ENCODE measurements around the gene GRHPR.

The GRHPR gene

GRCh38 chr9:37432020-37432419 is 9.5 kb downstream of the GRHPR start:
- H3K36me3 ChIP-seq (ENCODE audit: low read depth), result peaks cover 63% of the 10 kb centered on the region

GRCh38 chr9:37433867-37434371 is 11.4 kb downstream of the GRHPR start:
- no peak for ATAC-seq (ENCODE audit: low read depth)
- DNase-seq (ENCODE audit: low spot score), result no peak
- H3K36me3 ChIP-seq (ENCODE audit: low read depth), result peaks cover 71% of the 10 kb centered on the region
- H3K27me3 ChIP-seq (ENCODE audit: insufficient read depth, poor library complexity, severe bottlenecking), result no peaks in the 10 kb centered on the region
- no peaks in the 10 kb centered on the region for H3K4me1 ChIP-seq (ENCODE audit: insufficient read depth, poor library complexity, severe bottlenecking)
- no peak for TF ChIP-seq CTCF (IDR thresholded peaks at IDR 0.05; ENCODE audit: poor library complexity, severe bottlenecking)
- no peak overlapping the region for H3K4me3 ChIP-seq (ENCODE audit: severe bottlenecking)
- no peak overlapping the region for H3K27ac ChIP-seq (ENCODE audit: poor library complexity, severe bottlenecking)
- no peaks in the 10 kb centered on the region for H3K9me3 ChIP-seq (ENCODE audit: severe bottlenecking)

More at GRCh38 chr9:37432020-37432419, 9.5 kb downstream of the GRHPR start:
- no peak overlapping the region for H3K4me3 ChIP-seq (ENCODE audit: severe bottlenecking)
- H3K9me3 ChIP-seq (ENCODE audit: severe bottlenecking), result no peaks in the 10 kb centered on the region
- no peaks in the 10 kb centered on the region for H3K4me1 ChIP-seq (ENCODE audit: insufficient read depth, poor library complexity, severe bottlenecking)
- no peak overlapping the region for H3K27ac ChIP-seq (ENCODE audit: poor library complexity, severe bottlenecking)
- no peak for TF ChIP-seq CTCF (IDR thresholded peaks at IDR 0.05; ENCODE audit: poor library complexity, severe bottlenecking)
- ATAC-seq (ENCODE audit: low read depth), result no peak
- H3K27me3 ChIP-seq (ENCODE audit: insufficient read depth, poor library complexity, severe bottlenecking), result no peaks in the 10 kb centered on the region
- no peak for DNase-seq (ENCODE audit: low spot score)

GRCh38 chr9:37436540-37436939 is 14.0 kb downstream of the GRHPR start:
- H3K4me3 ChIP-seq (ENCODE audit: severe bottlenecking), result no peak overlapping the region
- TF ChIP-seq CTCF (IDR thresholded peaks at IDR 0.05; ENCODE audit: poor library complexity, severe bottlenecking), result no peak
- ATAC-seq (ENCODE audit: low read depth) (no peak), DNase-seq (ENCODE audit: low spot score) (no peak)
- no peaks in the 10 kb centered on the region for H3K9me3 ChIP-seq (ENCODE audit: severe bottlenecking)
- peaks cover 83% of the 10 kb centered on the region for H3K36me3 ChIP-seq (ENCODE audit: low read depth)
- no peak overlapping the region for H3K27ac ChIP-seq (ENCODE audit: poor library complexity, severe bottlenecking)
- H3K4me1 ChIP-seq (ENCODE audit: insufficient read depth, poor library complexity, severe bottlenecking), result no peaks in the 10 kb centered on the region
- no peaks in the 10 kb centered on the region for H3K27me3 ChIP-seq (ENCODE audit: insufficient read depth, poor library complexity, severe bottlenecking)

- Histone ChIP-seq H3K27me3 (ENCODE audit: insufficient read depth, poor library complexity, severe bottlenecking) (no peaks in the 10 kb centered on the region), H3K9me3 (ENCODE audit: severe bottlenecking) (no peaks in the 10 kb centered on the region), H3K4me1 (ENCODE audit: insufficient read depth, poor library complexity, severe bottlenecking) (no peaks in the 10 kb centered on the region), H3K4me3 (ENCODE audit: severe bottlenecking) (no peak overlapping the region), H3K36me3 (ENCODE audit: low read depth) (peaks cover 83% of the 10 kb centered on the region), H3K27ac (ENCODE audit: poor library complexity, severe bottlenecking) (no peak overlapping the region)
- ATAC-seq (ENCODE audit: low read depth), result no peak
- DNase-seq (ENCODE audit: low spot score), result no peak
- no peak for TF ChIP-seq CTCF (IDR thresholded peaks at IDR 0.05; ENCODE audit: poor library complexity, severe bottlenecking)
Observed at GRCh38 chr9:37437010-37437409, 14.5 kb downstream of the GRHPR start.

GRCh38 chr9:37437621-37438020 is 15.1 kb downstream of the GRHPR start:
- no peak for TF ChIP-seq CTCF (IDR thresholded peaks at IDR 0.05; ENCODE audit: poor library complexity, severe bottlenecking)
- DNase-seq (ENCODE audit: low spot score) (no peak), ATAC-seq (ENCODE audit: low read depth) (no peak)
- no peaks in the 10 kb centered on the region for H3K27me3 ChIP-seq (ENCODE audit: insufficient read depth, poor library complexity, severe bottlenecking)
- peaks cover 85% of the 10 kb centered on the region for H3K36me3 ChIP-seq (ENCODE audit: low read depth)
- no peak overlapping the region for H3K27ac ChIP-seq (ENCODE audit: poor library complexity, severe bottlenecking)
- H3K4me1 ChIP-seq (ENCODE audit: insufficient read depth, poor library complexity, severe bottlenecking), result no peaks in the 10 kb centered on the region
- H3K4me3 ChIP-seq (ENCODE audit: severe bottlenecking), result no peak overlapping the region
- no peaks in the 10 kb centered on the region for H3K9me3 ChIP-seq (ENCODE audit: severe bottlenecking)

Measured in RWPE2 (cell line).